K562 (cell line): ENCODE results near the gene BMI1. TPM values are rescaled to one million over a fixed set of nuclear protein-coding genes. Genes with fewer than 3 reads are reported as not detected.

Experiments
- ATAC-seq: fragments of 200-7000 bp; cut with Tn5 transposase; 3 replicates; pipeline ENCODE4 v1.9.1; 2020; ENCODE audit warnings: moderate library complexity
- BruUV-seq: library from RNA; stranded (reverse); fragments of 400-500 nt; replicated peaks from 2 replicates; lab custom pipeline; 2021; lab: Mats Ljungman, UMichigan
- CTCF ChIA-PET: fragments of 300-600 bp; formaldehyde crosslinking; extraction: SDS; loops from one replicate; lab custom pipeline; 2021; ENCODE audit warnings: low intra/inter-chr PET ratio; lab: Yijun Ruan, JAX
- POLR2A ChIA-PET: fragments of 300-600, 350-650 bp; sonication (Branson Sonifier 250); formaldehyde crosslinking; extraction: SDS; loops from one replicate; lab custom pipeline; 2021; ENCODE audit warnings: antibody characterized with exemption, inconsistent platforms; lab: Yijun Ruan, JAX
- DNase-seq, 4 experiments: peaks; one replicate each; pipeline versions ENCODE4 v3.0.0 to v3.0.0-alpha.2; 2011 to 2018; ENCODE audit warnings: low spot score in 3 of 4, mixed read lengths in 3 of 4; ENCODE audit errors: extremely low read depth in 1 of 4
- FAIRE-seq: peaks from 2 replicates; lab custom pipeline; 2011; peaks lifted over from hg19 to GRCh38; lab: Jason Lieb, UNC
- H2AFZ ChIP-seq: 2 replicates; pipeline ENCODE4 v1.6.0; 2011; ENCODE audit warnings: low read depth, low read length, control low read depth, inconsistent platforms
- H3K27ac ChIP-seq: fragments of 200-600 bp; 3 replicates; pipeline ENCODE4 v1.8.0; 2011; ENCODE audit warnings: low read depth, mild to moderate bottlenecking, control low read depth, inconsistent platforms, low read length, moderate library complexity, mixed read lengths; ENCODE audit errors: extremely low read depth
- H3K27me3 ChIP-seq, 2 experiments: fragments of 300-600 bp in 1 of 2; 2 replicates in 1 of 2; 3 replicates in 1 of 2; pipeline versions ENCODE4 v1.6.0 to v1.8.0; 2011; ENCODE audit warnings: inconsistent platforms in 2 of 2, low read length in 2 of 2, mild to moderate bottlenecking in 1 of 2, mixed read lengths in 1 of 2, moderate library complexity in 1 of 2; ENCODE audit not compliant: control insufficient read depth in 2 of 2, insufficient read depth in 2 of 2
- H3K36me3 ChIP-seq: fragments of 300-600 bp; 3 replicates; pipeline ENCODE4 v1.8.0; 2011; ENCODE audit warnings: mild to moderate bottlenecking, low read length, inconsistent platforms; ENCODE audit not compliant: control insufficient read depth, insufficient read depth
- H3K4me1 ChIP-seq, 2 experiments: fragments of 200-600 bp in 1 of 2; replicated peaks in 1 of 2; 2 replicates in 1 of 2; 3 replicates in 1 of 2; pipeline versions ENCODE4 v1.5.1 to v1.8.0; 2011; ENCODE audit warnings: inconsistent platforms in 2 of 2, low read length in 2 of 2, mild to moderate bottlenecking in 1 of 2, mixed read lengths in 1 of 2, moderate library complexity in 1 of 2; ENCODE audit not compliant: control insufficient read depth in 2 of 2, insufficient read depth in 2 of 2
- H3K4me2 ChIP-seq: 2 replicates; pipeline ENCODE4 v1.6.1; 2011; ENCODE audit warnings: low read length, control low read depth, inconsistent platforms, mixed read lengths; ENCODE audit not compliant: insufficient read depth
- H3K4me3 ChIP-seq: fragments of 200-600 bp; sonication (generic), shearing (Covaris generic); 2 replicates; pipeline ENCODE4 v1.5.1; 2016; ENCODE audit warnings: control low read depth, inconsistent platforms
- H3K79me2 ChIP-seq: fragments of 200-600 bp; 3 replicates; pipeline ENCODE4 v1.8.0; 2011; ENCODE audit warnings: low read length, inconsistent platforms; ENCODE audit not compliant: control insufficient read depth, insufficient read depth
- H3K9ac ChIP-seq, 2 experiments: 2 replicates each; pipeline versions ENCODE4 v1.6.0 to v1.6.1; 2011; ENCODE audit warnings: low read depth in 2 of 2, low read length in 2 of 2, control low read depth in 1 of 2, inconsistent platforms in 1 of 2, mild to moderate bottlenecking in 1 of 2, mixed read lengths in 1 of 2; ENCODE audit not compliant: insufficient read depth in 1 of 2
- H3K9me1 ChIP-seq: one replicate; pipeline ENCODE4 v1.6.0; 2011; ENCODE audit warnings: inconsistent platforms, mild to moderate bottlenecking, low read length, moderate library complexity; ENCODE audit not compliant: control insufficient read depth, insufficient read depth
- H3K9me3 ChIP-seq: replicated peaks from 2 replicates; pipeline ENCODE4 v1.5.1; 2011; ENCODE audit warnings: low read depth, low read length, inconsistent platforms; ENCODE audit not compliant: control insufficient read depth, insufficient read depth
- H4K20me1 ChIP-seq: replicated peaks from 2 replicates; pipeline ENCODE4 v1.6.1; 2011; ENCODE audit warnings: low read length, inconsistent platforms, mixed read lengths; ENCODE audit not compliant: control insufficient read depth, insufficient read depth
- DEAF1 ChIP-seq: fragments of 450-650 bp; formaldehyde crosslinking; IDR thresholded peaks from 2 replicates; pipeline ENCODE4 v1.4.0; 2020; ENCODE audit warnings: mild to moderate bottlenecking, moderate library complexity
- ERF ChIP-seq: fragments of 450-650 bp; formaldehyde crosslinking; IDR thresholded peaks from 2 replicates; pipeline ENCODE4 v1.4.0; 2020; ENCODE audit warnings: mild to moderate bottlenecking, mixed read lengths
- FOXM1 ChIP-seq, 2 experiments: fragments of 450-650 bp in 1 of 2; sonication (generic) in 1 of 2; formaldehyde crosslinking in 1 of 2; IDR thresholded peaks; 2 replicates each; pipeline versions ENCODE4 v1.6.1 to v1.9.0; 2017 to 2022; ENCODE audit warnings: low read depth in 2 of 2, mild to moderate bottlenecking in 2 of 2, missing genetic modification reagents in 1 of 2, moderate library complexity in 1 of 2
- HDAC3 ChIP-seq: fragments of 450-650 bp; IDR thresholded peaks from 2 replicates; pipeline ENCODE4 v1.6.1; 2018; ENCODE audit warnings: borderline replicate concordance, mild to moderate bottlenecking, moderate library complexity; ENCODE audit not compliant: partially characterized antibody
- HNRNPK ChIP-seq: fragments of 200-400 bp; formaldehyde crosslinking; IDR thresholded peaks from one replicate; pipeline ENCODE4 v1.6.1; 2018; ENCODE audit warnings: mild to moderate bottlenecking, low read depth, low read length; ENCODE audit not compliant: poor library complexity, severe bottlenecking
- KLF6 ChIP-seq: fragments of 250-450 bp; sonication (Bioruptor Pico); IDR thresholded peaks from 2 replicates; pipeline ENCODE4 v1.4.0; 2020; ENCODE audit warnings: mild to moderate bottlenecking, moderate library complexity, borderline replicate concordance
- MXI1 ChIP-seq: IDR thresholded peaks from 2 replicates; pipeline ENCODE4 v1.6.1; 2011; ENCODE audit warnings: low read depth, mild to moderate bottlenecking, improper control_type of control experiment, low read length
- RNF219 ChIP-seq: fragments of 250-450 bp; sonication (Bioruptor Pico); IDR thresholded peaks from 2 replicates; pipeline ENCODE4 v1.5.0; 2022; ENCODE audit warnings: mild to moderate bottlenecking
- SIRT6 ChIP-seq: IDR thresholded peaks from one replicate; pipeline ENCODE4 v1.6.1; 2012; ENCODE audit warnings: low read depth, mild to moderate bottlenecking, control low read depth, inconsistent platforms, low read length, moderate library complexity
- THAP7 ChIP-seq: fragments of 250-450 bp; sonication (Bioruptor Pico); IDR thresholded peaks from 2 replicates; pipeline ENCODE4 v1.5.0; 2021
- USF1 ChIP-seq: sonication (generic); formaldehyde crosslinking; IDR thresholded peaks from 2 replicates; pipeline ENCODE4 v1.9.0; 2022; ENCODE audit warnings: mild to moderate bottlenecking, missing genetic modification reagents
- ZNF124 ChIP-seq: sonication (generic); formaldehyde crosslinking; IDR thresholded peaks from 2 replicates; pipeline ENCODE4 v1.8.1; 2022; ENCODE audit warnings: missing genetic modification reagents
- ZNF143 ChIP-seq: sonication (generic); formaldehyde crosslinking; IDR thresholded peaks from 2 replicates; pipeline ENCODE4 v1.9.0; 2022; ENCODE audit warnings: mild to moderate bottlenecking, missing genetic modification reagents
- ZNF75A ChIP-seq: fragments of 450-650 bp; formaldehyde crosslinking; IDR thresholded peaks from 2 replicates; pipeline ENCODE4 v1.4.0; 2020; ENCODE audit warnings: mild to moderate bottlenecking
- WGBS: fragments of 100-300 bp; shearing (Covaris generic); methylation state at CpG from one replicate; pipeline ENCODE4 v1.1.6; 2016; ENCODE audit warnings: low coverage, mixed read lengths; ENCODE audit not compliant: insufficient coverage; ENCODE audit errors: missing lambda C conversion rate; 5-methylcytosine and 5-hydroxymethylcytosine counted together
- in situ Hi-C: fragments of 300-500 bp; cut with MboI; formaldehyde crosslinking; loops from 4 replicates; pipeline ENCODE4 v1.15.0; 2018; ENCODE audit warnings: inconsistent platforms, mixed read lengths
- intact Hi-C: fragments of 100-400 bp; cut with micrococcal nuclease; formaldehyde crosslinking; loops from 2 replicates; pipeline ENCODE4 v1.14.2; 2022
- polyA plus RNA-seq, 8 experiments: library from polyadenylated mRNA; depleted of rRNA in 4 of 8; stranded (reverse) in 5 of 8; unstranded in 3 of 8; fragments of >200 nt; fragmentation: Nextera tagmentation in 2 of 8; fragmentation: Illumina TruSeq in 1 of 8; extraction: Ambion mirVana in 2 of 8; extraction: Trizol in 1 of 8; gene quantifications; 2 replicates each; pipeline versions ENCODE4 v1.2.1 to v1.2.3, GENCODE V29; 2011 to 2014; ENCODE audit warnings: inconsistent platforms in 1 of 8, missing spikeins in 1 of 8
- total RNA-seq, 7 experiments: library from RNA; depleted of rRNA in 6 of 7; stranded (reverse); fragments of >200 nt in 6 of 7; fragmentation: Illumina TruSeq in 2 of 7; extraction: Trizol in 2 of 7; gene quantifications; 2 replicates each; pipeline versions ENCODE4 v1.2.1 to v1.2.3, GENCODE V29; 2011 to 2021; ENCODE audit warnings: low replicate concordance in 1 of 7

BMI1 gene
- total and polyA plus RNA-seq, 9 of the 15 experiments (the other 6 are each of a cell fraction or from before 2014, with no cell fraction given) = 21.4 to 103 (median 70.8) TPM

- TF ChIP-seq DEAF1 (CRISPR knock-in tag) (no peak), ERF (CRISPR knock-in tag) (no peak), ZNF124 (CRISPR knock-in tag) (no peak)
Measured at GRCh38 chr10:22341190-22341925, 20.5 kb downstream of the BMI1 start (continued).

- FAIRE-seq (peak; percentile 42), DNase-seq (no peak), ATAC-seq (no peak)
- H4K20me1 ChIP-seq = no peaks in the 10 kb centered on the region
- in situ Hi-C loops = no loop called here
- ChIA-PET POLR2A (interaction anchor here (1.0 kb wide), 1 partner anchor 52 kb away, joined by 3 read pairs; no protein-coding TSS in a partner anchor), CTCF (no interaction called here)
- H3K27ac ChIP-seq = no peak overlapping the region
- peaks cover 13 to 15% of the 10 kb centered on the region in 2 experiments; a peak in 4 of 5 replicates for H3K4me1 ChIP-seq
- H2AFZ ChIP-seq = peak overlapping the region; percentile 77; the same call in 1 of the 2 replicates
- H3K27me3 ChIP-seq = no peaks in the 10 kb centered on the region
- peak overlapping the region; percentile 82 for H3K4me2 ChIP-seq
- 48% methylated on average over 3 of the region's 3 CpGs for WGBS
- no peaks in the 10 kb centered on the region for H3K9me1 ChIP-seq
- no TSS peak for BruUV-seq
- H3K79me2 ChIP-seq = no peaks in the 10 kb centered on the region
- intact Hi-C loops = loop anchor here (2.0 to 5.0 kb wide), 2 partner anchors 49 to 75 kb away; no protein-coding TSS in a partner anchor
- H3K36me3 ChIP-seq = no peaks in the 10 kb centered on the region
- H3K9me3 ChIP-seq = no peaks in the 10 kb centered on the region; the same call in 1 of the 2 replicates
- peak overlapping the region; percentile 69 for H3K4me3 ChIP-seq
- peak overlapping the region in 1 of 2 experiments; percentile 94; a peak in 1 of 4 replicates for H3K9ac ChIP-seq
- TF ChIP-seq KLF6 (CRISPR knock-in tag) = no peak
- TF ChIP-seq RNF219 (CRISPR knock-in tag) = no peak
- no peak for TF ChIP-seq MXI1
- no peak for TF ChIP-seq THAP7 (CRISPR knock-in tag)
- TF ChIP-seq HNRNPK = no peak
- TF ChIP-seq ZNF143 (CRISPR knock-in tag) = no peak
- no peak for TF ChIP-seq SIRT6
- no peak for TF ChIP-seq ZNF75A (CRISPR knock-in tag)
- no peak for TF ChIP-seq USF1 (CRISPR knock-in tag)
- TF ChIP-seq FOXM1 (IDR thresholded peaks at IDR 0.05; ENCODE audit: low read depth) = no peak
- no peak for TF ChIP-seq FOXM1 (CRISPR knock-in tag; IDR thresholded peaks at IDR 0.05; ENCODE audit: low read depth)
- no peak for TF ChIP-seq HDAC3
Measured at GRCh38 chr10:22341926-22342196, 21.0 kb downstream of the BMI1 start.
